AG09309 (cell line): ENCODE measurements around the gene COL24A1.
"Not testable (repeated sequence)": the region's sequence is repeated elsewhere in the genome, so short reads cannot be mapped to it uniquely, and the experiment has no call there.

ENCODE experiments used
- DNase-seq: peaks from one replicate; pipeline ENCODE4 v3.0.0-alpha.2; 2010; ENCODE audit warnings: low read depth
- H3K4me3 ChIP-seq: 2 replicates; pipeline ENCODE4 v1.5.1; 2011; ENCODE audit warnings: mild to moderate bottlenecking, low read depth, low read length, moderate library complexity; ENCODE audit not compliant: control insufficient read depth
- TF ChIP-seq, protein P1 (sequence below): IDR thresholded peaks from 2 replicates; pipeline ENCODE4 v1.5.1; 2011; ENCODE audit warnings: mild to moderate bottlenecking, low read depth, low read length, inconsistent platforms; ENCODE audit not compliant: insufficient read depth, control insufficient read depth; ENCODE audit errors: missing control alignments

Gene COL24A1

DNA sequence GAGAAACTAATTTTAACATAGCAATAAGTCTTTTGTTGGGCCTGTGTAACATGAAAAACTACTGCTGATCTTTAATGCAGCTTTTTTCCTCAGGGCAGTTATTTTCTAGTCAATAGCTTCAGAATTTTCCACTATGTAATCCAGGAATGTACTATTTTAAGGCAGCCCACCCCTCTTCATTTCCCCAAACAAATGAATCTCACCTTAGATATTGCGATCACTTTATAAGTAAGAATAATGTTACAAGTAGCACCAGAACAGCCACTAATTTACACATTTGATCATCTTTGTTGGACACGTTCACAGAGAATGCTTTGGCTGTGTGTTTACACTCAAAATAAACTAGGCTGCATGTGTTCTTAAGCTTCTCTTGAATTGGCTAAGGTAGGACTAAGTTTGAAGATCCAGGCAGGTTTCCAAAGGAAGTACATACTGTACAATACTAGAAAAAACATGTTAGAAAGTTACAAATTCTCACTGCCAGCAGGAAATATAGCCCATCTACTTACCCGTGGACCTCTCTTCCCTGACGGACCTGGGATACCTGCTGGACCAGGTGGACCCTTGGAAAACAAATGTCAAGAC, 41.7 kb downstream of the COL24A1 start:
- DNase-seq: no peak
- TF ChIP-seq, protein P1, sequence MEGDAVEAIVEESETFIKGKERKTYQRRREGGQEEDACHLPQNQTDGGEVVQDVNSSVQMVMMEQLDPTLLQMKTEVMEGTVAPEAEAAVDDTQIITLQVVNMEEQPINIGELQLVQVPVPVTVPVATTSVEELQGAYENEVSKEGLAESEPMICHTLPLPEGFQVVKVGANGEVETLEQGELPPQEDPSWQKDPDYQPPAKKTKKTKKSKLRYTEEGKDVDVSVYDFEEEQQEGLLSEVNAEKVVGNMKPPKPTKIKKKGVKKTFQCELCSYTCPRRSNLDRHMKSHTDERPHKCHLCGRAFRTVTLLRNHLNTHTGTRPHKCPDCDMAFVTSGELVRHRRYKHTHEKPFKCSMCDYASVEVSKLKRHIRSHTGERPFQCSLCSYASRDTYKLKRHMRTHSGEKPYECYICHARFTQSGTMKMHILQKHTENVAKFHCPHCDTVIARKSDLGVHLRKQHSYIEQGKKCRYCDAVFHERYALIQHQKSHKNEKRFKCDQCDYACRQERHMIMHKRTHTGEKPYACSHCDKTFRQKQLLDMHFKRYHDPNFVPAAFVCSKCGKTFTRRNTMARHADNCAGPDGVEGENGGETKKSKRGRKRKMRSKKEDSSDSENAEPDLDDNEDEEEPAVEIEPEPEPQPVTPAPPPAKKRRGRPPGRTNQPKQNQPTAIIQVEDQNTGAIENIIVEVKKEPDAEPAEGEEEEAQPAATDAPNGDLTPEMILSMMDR: no peak

DNA sequence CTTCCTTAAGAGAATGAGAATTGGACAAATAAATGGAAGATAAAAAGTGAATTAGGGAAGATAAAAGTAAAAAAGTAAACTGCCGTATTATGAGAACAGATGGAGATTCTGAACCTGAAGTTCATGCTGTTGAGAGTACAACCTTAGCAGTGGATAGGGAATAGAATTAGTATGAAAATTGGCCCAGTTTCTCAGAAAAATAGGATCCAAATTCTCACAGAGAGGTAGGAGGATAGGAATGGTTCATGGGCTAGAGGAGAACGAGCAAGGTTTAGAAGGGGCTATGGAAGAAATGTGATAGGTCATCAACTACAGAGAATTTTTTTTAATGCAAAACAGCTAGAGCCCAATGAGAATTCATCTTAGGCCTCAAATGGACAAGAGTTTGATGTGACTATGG, 42.3 kb downstream of the COL24A1 start:
- DNase-seq: no peak
- TF ChIP-seq, protein P1: no peak
- H3K4me3 ChIP-seq: no peak overlapping the region

More for the DNA sequence above, 41.7 kb downstream of the COL24A1 start:
- H3K4me3 ChIP-seq: no peak overlapping the region

DNA sequence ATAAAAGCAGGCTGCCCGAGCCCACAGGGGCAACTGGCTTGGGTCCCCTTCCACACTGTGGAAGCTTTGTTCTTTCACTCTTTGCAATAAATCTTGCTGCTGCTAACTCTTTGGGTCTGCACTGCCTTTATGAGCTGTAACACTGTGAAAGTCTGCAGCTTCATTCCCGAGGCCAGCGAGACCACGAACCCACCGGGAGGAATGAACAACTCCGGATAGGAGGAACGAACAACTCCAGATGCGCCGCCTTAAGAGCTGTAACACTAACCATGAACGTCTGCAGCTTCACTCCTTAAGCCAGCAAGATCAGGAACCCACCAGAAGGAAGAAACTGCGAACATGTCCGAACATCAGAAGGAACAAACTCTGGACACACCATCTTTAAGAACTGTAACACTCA, 45.0 kb downstream of the COL24A1 start:
- not testable (repeated sequence) for DNase-seq, H3K4me3 ChIP-seq

DNA sequence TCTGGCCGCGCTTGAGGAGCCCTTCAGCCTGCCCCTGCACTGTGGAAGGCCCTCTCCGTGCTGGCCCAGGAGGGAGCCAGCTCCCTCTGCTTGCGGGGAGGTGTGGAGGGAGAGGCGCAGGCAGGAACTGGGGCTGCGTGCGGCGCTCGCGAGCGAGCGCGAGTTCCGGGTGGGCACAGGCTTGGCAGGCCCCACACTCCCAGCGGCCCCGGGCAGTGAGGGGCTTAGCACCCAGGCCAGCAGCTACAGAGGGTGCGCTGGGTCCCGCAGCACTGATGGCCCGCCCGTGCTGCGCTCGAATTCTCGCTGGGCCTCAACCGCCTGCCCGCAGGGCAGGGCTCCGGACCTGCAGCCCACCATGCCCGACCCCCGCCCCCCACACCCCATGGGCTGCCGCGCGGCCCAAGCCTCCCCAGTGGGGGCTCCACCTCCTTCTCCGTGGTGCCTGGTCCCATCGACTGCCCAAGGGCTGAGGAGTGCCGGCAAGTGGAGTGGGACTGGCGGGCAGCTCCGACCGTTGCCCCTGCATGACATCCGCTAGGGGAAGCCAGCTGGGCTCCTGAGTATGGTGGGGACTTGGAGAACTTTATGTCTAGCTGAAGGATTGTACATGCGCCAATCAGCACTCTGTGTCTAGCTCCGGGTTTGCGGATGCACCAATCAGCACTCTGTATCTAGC, 46.0 kb downstream of the COL24A1 start:
- DNase-seq: no peak
- H3K4me3 ChIP-seq: no peak overlapping the region
- TF ChIP-seq, protein P1: no peak

DNA sequence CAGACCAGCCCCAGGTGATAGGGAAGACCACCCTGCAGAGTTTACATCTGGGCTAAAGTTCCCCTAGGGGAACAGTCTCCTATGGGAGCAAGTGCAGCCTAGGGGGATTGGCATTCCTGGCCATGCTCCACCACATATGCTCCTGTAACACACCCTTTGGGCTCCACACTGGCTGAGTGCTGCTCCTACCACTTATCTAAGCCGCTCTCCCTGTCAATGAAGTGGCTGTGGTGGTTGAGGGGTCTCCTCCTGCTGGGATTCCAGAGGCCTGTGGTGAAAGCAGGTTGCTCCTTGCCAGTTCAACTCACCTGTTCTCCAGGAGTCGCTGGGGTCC, 51.1 kb downstream of the COL24A1 start:
- TF ChIP-seq, protein P1: no peak
- H3K4me3 ChIP-seq: no peak overlapping the region
- DNase-seq: no peak

DNA sequence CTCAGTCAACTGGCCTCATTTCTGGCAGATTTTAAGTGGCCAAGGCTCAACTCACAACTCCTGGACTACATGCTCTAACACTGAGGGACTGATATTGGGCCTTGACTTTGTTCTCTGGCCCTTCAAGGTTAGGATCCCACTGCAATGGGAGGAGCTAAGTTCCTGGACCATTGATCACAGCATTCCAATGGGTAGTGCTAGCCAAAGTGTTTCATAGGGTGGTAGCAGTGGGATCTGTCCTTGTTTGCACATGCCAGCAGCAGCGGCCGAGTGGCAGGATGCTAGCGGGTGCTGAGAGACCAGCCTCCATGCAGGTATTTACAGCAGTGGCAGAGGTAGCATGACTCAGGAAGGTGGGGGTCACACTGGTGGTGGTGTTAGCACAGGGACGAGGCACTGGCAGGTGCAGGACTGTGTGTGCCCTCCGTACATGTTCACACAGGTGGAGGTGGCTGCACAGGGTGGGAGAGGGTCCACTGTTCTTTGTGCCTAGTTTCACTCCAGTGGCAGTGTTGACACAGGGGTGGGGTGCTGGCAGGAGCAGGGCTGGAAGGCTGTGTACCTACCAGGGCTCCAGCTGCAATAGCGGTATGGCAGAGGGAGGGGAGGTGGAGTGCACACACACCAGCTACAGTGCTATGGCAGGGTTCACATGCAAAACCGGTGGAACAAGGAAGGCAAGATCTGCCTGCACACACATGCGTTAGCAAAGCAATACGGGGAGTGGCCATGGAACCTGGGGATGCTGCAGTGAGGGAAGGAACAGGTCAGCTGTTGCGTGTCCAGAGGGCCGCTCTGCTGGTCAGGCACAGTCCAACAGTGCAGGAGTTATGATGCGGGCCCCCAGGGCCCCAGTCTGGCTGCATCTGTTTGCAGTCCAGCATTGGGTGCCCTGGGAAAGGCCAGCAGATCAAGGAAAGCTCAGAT, 51.7 kb downstream of the COL24A1 start:
- DNase-seq: no peak
- TF ChIP-seq, protein P1: no peak
- no peak overlapping the region for H3K4me3 ChIP-seq

DNA sequence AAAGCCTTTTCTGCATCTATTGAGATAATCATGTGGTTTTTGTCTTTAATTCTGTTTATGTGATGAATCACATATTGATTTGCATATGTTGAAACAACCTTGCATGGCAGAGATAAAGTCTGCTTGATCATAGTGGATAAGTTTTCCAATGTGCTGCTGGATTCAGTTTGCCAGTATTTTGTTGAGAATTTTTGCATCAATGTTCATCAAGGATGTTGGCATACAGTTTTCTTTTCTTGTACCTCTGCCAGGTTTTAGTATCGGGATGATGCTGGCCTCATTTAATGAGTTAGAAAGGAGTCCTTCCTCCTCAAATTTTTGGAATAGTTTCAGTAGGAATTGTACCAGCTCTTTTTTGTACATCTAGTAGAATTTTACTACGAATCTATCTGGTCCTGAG, 55.0 kb downstream of the COL24A1 start:
- no peak overlapping the region for H3K4me3 ChIP-seq
- no peak for DNase-seq
- TF ChIP-seq, protein P1: no peak
